Measurements from ENCODE around the gene OR2M3. TPM values are rescaled to one million over a fixed set of nuclear protein-coding genes. Genes with fewer than 3 reads are reported as not detected.

Gene OR2M3
- total RNA-seq, 3 donors from 2014 or later (not counting 1 experiment from before 2014, with no cell fraction given): not detected

GRCh38 chr1:248158758-248159157 lies 38.3 kb upstream of the OR2M3 start:
- Histone ChIP-seq H3K27ac (ENCODE audit: low read length) (no peak overlapping the region), H3K9me3 (ENCODE audit: control insufficient read depth, insufficient read depth, low read length) (no peaks in the 10 kb centered on the region), H3K4me3 (ENCODE audit: low read length) (no peak overlapping the region), H3K27me3 (ENCODE audit: control insufficient read depth, insufficient read depth, low read length) (no peaks in the 10 kb centered on the region), H3K4me1 (ENCODE audit: control insufficient read depth, insufficient read depth, low read length) (no peaks in the 10 kb centered on the region), H3K36me3 (ENCODE audit: control insufficient read depth, insufficient read depth, low read length) (no peaks in the 10 kb centered on the region)
- Mint-ChIP-seq H3K4me3 (no peak overlapping the region), H3K4me1 (no peaks in the 10 kb centered on the region), H3K27ac (no peak overlapping the region), H3K36me3 (no peaks in the 10 kb centered on the region), H3K9me3 (peaks cover 6 to 8% of the 10 kb centered on the region in 2 donors), H3K27me3 (ENCODE audit: low read depth in 2 of 2) (no peaks in the 10 kb centered on the region)
- DNase-seq (no peak), ATAC-seq (no peak)
- 98% methylated on average over 4 of the region's 4 CpGs for WGBS (ENCODE audit: insufficient coverage)
- TF ChIP-seq CTCF (IDR thresholded peaks at IDR 0.05): no peak
- intact Hi-C loops (cut with micrococcal nuclease): no loop called here

- DNase-seq (no peak), ATAC-seq (no peak)
- peaks cover 5% of the 10 kb centered on the region for H3K9me3 ChIP-seq (ENCODE audit: control insufficient read depth, insufficient read depth, low read length)
- WGBS (ENCODE audit: insufficient coverage): 91% methylated on average over 12 of the region's 12 CpGs
- no peaks in the 10 kb centered on the region for H3K4me1 ChIP-seq (ENCODE audit: control insufficient read depth, insufficient read depth, low read length)
- Mint-ChIP-seq H3K4me1 (no peaks in the 10 kb centered on the region), H3K36me3 (no peaks in the 10 kb centered on the region), H3K4me3 (no peak overlapping the region), H3K27me3 (ENCODE audit: low read depth in 2 of 2) (no peaks in the 10 kb centered on the region), H3K9me3 (peaks cover 7 to 9% of the 10 kb centered on the region in 2 donors), H3K27ac (no peak overlapping the region)
- H3K27ac ChIP-seq (ENCODE audit: low read length): no peak overlapping the region
- no peaks in the 10 kb centered on the region for H3K27me3 ChIP-seq (ENCODE audit: control insufficient read depth, insufficient read depth, low read length)
- no peak overlapping the region for H3K4me3 ChIP-seq (ENCODE audit: low read length)
- H3K36me3 ChIP-seq (ENCODE audit: control insufficient read depth, insufficient read depth, low read length): no peaks in the 10 kb centered on the region
- TF ChIP-seq CTCF (IDR thresholded peaks at IDR 0.05): no peak
- intact Hi-C loops (cut with micrococcal nuclease): no loop called here
These were observed 33.0 kb upstream of the OR2M3 start for GRCh38 chr1:248164031-248164430.

GRCh38 chr1:248165186-248165585 lies 31.9 kb upstream of the OR2M3 start:
- H3K27me3 ChIP-seq (ENCODE audit: control insufficient read depth, insufficient read depth, low read length): no peaks in the 10 kb centered on the region
- no peak for TF ChIP-seq CTCF (IDR thresholded peaks at IDR 0.05)
- H3K4me3 ChIP-seq (ENCODE audit: low read length): no peak overlapping the region
- H3K4me1 Mint-ChIP-seq: no peaks in the 10 kb centered on the region
- no peaks in the 10 kb centered on the region for H3K36me3 ChIP-seq (ENCODE audit: control insufficient read depth, insufficient read depth, low read length)
- DNase-seq (no peak), ATAC-seq (no peak)
- intact Hi-C loops (cut with micrococcal nuclease): no loop called here
- peaks cover 5% of the 10 kb centered on the region for H3K9me3 ChIP-seq (ENCODE audit: control insufficient read depth, insufficient read depth, low read length)
- WGBS (ENCODE audit: insufficient coverage): 92% methylated on average over 14 of the region's 14 CpGs
- no peak overlapping the region for H3K27ac ChIP-seq (ENCODE audit: low read length)
- H3K36me3 Mint-ChIP-seq: no peaks in the 10 kb centered on the region
- H3K27me3 Mint-ChIP-seq (ENCODE audit: low read depth in 2 of 2): no peaks in the 10 kb centered on the region
- no peak overlapping the region for H3K27ac Mint-ChIP-seq
- no peak overlapping the region for H3K4me3 Mint-ChIP-seq
- no peaks in the 10 kb centered on the region for H3K4me1 ChIP-seq (ENCODE audit: control insufficient read depth, insufficient read depth, low read length)
- peaks cover 5 to 6% of the 10 kb centered on the region in 2 donors for H3K9me3 Mint-ChIP-seq

- Histone ChIP-seq H3K27ac (ENCODE audit: low read length) (no peak within 1 kb of the TSS), H3K36me3 (ENCODE audit: control insufficient read depth, insufficient read depth, low read length) (no peaks in the 10 kb centered on the region), H3K4me3 (ENCODE audit: low read length) (no peak within 1 kb of the TSS), H3K4me1 (ENCODE audit: control insufficient read depth, insufficient read depth, low read length) (no peaks in the 10 kb centered on the region), H3K27me3 (ENCODE audit: control insufficient read depth, insufficient read depth, low read length) (no peaks in the 10 kb centered on the region), H3K9me3 (ENCODE audit: control insufficient read depth, insufficient read depth, low read length) (no peaks in the 10 kb centered on the region)
- H3K36me3 Mint-ChIP-seq: no peaks in the 10 kb centered on the region
- H3K9me3 Mint-ChIP-seq: peaks cover 0 to 5% of the 10 kb centered on the region in 2 donors
- TF ChIP-seq CTCF (IDR thresholded peaks at IDR 0.05): no peak
- intact Hi-C loops (cut with micrococcal nuclease): no loop called here
- no peaks in the 10 kb centered on the region for H3K27me3 Mint-ChIP-seq (ENCODE audit: low read depth in 2 of 2)
- H3K4me3 Mint-ChIP-seq: no peak within 1 kb of the TSS
- no peaks in the 10 kb centered on the region for H3K4me1 Mint-ChIP-seq
- no peak for DNase-seq
- H3K27ac Mint-ChIP-seq: no peak within 1 kb of the TSS
- ATAC-seq: no peak
These were observed 22.5 kb upstream of the OR2M3 start, which contains the start of gene OR2M2 for GRCh38 chr1:248174521-248174920. Gene OR2M2, plus strand, starts transcription at chr1:248174821. Its CDS starts 5,165 bp downstream, at chr1:248179986.

Measured in natural killer cell (primary cell).